Activated CD4-positive, alpha-beta T cell treated with anti-CD3 and anti-CD28 coated beads, Interleukin-2, amount 50 U/mL, for 1 hour (primary cell): ENCODE measurements around the gene TRAPPC10.

Source experiments
- DNase-seq: peaks from one replicate; pipeline ENCODE4 v3.0.0-alpha.2; 2020

TRAPPC10 gene

DNA sequence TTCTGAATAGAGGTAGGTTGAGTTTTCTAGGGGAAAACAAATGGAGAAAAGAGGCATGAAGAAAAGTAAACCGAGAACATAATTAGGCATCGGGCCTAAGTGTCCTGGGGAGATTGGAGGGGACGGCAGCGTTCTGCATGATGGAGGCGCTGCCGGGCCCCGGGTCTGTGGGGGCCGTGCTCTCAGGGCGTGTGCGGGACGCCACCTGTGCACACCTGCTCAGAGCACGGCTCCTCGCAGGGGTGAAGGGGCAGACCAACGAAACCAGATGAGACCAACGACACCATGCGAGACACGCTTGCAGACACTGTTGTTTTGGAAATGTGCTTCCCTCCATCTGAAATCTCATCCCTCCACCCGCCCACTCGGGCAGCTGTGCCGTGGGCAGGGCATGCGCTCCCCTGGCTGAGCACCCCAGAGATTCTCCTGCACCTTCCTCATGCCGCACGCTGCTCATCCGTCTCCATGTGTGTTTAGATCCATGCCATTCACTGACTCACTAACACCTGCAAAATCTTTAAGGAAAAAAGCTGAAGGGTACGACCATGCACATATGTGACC, 28.2 kb upstream of the TRAPPC10 start:
- no peak for DNase-seq

DNA sequence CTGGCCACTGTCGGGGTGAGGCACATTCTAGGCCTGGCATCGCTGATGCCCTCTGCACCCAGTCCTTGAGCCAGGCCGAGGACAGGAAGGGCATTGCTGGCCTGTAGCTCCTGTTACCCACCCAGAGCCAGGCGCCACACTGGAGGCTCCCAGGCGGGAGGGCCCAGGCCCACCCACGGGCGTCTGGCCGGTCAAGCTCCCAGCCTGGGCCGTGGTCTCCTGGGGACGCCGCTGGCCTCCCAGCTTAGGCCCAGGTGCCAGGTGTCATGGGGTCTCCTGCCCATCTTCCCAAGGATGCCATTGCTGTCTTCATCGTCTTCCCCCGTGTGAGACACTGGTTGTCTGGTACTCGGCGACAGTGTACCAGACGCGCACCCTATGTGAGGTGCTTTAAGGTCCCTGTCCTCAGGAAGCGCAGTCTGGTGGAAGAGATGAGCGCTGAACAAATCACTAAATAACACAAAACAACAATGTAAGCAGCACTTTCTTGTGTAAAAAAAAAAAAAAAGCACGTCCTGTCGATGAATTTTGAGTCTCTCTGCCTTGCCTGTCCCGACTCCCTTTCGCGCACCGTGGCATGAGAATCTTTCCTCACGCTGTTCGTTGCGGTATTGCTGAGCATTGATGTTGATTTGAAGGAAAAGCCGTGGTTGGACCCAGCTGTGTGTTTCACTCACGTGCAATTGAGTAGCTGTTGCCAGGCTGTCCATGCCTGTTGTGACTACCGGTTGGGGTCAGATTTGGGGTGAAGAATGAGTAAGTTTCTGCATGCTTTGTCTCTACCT, 27.0 kb upstream of the TRAPPC10 start:
- no peak for DNase-seq

DNA sequence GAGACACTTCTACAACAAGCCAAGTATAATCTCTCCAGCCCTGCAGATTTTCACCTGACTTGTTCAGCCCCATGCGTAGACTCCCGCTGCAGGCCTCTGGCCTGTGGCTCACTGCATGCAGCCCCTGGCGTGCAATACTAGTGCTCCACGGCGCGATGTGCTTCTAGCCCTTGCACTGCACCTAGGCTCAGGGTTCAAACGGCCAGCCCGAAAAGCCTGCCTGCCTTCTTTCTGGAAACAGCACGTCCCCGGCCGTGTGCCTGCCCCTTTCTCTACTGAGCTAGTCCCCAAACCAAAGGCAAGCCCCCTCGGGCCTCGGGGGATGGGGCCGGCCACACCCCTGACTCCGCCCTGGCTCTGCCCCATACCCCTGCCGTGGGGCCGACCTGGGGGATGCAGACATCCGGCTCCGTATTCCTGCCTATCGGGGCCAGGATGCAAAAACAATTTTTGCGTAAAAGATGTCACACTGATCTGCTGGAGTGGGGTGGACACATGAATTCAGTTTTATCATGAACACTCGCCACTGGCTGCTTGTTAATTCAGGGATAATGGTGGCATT, 26.3 kb upstream of the TRAPPC10 start:
- no peak for DNase-seq

DNA sequence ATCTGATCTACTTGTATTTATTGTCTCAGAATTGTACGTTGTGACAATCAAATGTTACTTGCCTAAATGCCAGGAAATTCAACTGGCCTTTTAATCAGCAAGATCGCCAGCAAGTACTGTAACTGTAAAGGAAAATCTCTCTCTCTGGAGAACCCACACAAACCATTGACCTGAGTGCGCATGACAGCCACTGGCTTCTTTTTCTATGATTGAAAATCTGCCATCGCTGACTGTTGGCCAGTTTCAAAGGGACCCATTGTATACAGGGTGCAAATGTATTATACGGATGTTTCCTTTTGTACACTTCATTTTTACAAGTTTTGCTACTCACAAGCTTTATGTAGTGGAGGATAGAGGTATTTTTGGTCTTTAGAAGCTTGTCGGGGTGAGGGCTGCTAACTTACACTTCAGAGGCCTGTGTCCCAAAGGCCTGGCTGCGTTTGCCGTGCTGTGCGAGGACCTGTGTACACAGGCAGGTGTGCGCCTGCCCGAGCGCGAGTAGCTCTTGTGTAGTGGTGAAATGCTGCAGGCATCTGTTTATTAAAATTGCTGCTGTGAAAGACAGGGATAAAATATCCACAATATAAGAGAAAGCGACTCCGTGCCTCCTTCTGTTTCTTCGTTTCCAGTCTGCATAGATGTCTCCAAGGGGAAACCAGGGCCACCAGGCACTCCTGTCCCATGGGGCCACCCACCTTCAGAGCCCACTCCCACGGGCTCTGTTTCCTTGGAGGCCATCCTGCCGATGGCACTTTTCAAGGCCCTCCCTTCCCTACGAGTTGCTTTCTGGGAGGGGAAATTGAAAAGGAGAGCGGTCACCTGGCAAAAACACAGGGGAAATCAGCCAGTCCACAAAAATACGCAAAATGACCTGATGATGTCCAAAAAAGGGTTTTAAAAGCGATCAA, 25.3 kb upstream of the TRAPPC10 start:
- DNase-seq: no peak

DNA sequence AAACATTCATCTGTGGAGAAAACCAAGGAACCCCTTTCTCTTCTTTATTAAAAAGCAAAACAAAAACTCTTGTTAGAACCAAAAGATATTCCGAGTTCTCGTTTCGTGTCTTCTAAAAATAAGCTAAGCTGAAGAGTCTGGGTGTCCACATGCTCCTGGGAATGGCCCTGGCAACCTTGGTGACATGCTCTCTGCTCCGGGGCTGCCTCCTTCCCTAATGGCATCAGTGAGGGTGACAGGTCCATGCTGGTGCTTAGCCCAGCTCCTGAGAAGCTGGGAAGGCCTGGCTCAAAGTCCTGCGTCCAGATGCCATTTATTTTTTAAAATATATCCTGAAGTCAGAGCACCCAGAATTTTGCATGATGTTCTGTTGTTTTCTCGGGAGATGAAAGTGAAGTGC, 24.6 kb upstream of the TRAPPC10 start:
- no peak for DNase-seq

DNA sequence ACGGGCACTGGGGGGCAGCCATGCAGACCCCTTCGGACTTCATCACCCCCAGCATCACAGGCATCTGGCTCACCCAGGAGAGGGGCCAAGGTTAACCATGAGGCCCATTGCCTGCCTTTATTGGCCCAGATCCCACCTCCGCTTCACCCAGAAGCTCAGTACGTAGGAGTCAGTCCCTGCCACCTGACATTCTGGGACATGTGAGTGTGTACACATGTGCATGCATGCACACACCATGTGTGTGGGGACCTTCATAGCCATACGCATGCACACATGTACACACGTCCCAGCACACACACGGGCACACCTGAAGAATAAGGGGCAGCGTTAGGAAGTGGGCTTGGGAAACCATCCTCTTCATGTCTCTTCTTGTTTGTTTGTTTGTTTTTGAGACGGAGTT, 24.1 kb upstream of the TRAPPC10 start:
- no peak for DNase-seq

DNA sequence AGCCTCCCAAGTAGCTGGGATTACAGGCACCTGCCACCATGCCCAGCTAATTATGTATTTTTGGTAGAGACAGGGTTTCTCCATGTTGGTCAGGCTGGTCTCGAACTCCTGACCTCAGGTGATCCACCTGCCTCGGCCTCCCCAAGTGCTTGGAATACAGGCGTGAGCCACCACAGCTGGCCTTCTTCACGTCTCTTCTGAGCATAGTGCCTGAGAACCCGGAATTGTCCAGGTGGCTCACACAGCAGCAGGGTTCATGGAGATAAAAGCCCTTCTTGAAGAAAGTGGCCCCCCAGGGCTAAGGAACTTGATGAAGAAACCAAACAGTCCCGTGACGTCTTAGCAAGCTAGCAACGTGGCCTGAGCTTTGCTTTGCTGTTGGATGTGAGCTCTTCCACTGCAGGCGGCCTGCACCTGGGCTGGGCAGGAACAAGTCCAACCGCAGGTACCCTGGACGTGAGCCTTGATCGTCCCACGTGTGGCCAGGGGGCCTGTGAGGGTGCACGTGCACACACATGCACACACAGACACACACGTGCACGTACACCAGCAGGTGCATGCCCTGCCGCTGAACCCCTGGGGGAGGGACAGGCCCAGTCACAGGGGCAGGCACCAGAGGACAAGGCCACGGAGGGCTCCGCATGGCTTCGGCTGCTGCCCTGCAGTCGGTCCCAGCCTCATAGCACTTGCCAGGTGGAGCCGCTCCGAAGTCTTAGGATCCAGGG, 23.4 kb upstream of the TRAPPC10 start:
- no peak for DNase-seq

DNA sequence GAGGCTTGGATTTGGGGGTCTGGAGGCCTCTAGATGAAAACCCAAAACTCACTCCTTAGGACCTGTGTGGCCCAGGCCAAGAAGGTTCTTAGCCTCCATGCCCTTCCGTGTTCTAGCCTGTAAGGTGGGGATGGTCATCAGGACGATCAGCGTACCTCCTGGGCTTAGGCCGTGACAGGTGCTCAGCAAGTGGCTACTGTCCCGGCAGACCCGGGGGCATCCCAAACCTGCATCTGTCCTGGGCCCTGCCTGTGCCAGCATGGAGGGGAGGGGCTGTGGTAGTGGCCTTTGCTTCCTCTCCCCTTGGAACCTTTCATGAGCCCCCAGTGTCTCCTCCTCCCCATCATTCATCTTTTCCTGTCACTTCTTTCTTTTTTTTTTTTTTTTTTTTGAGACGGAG, 22.7 kb upstream of the TRAPPC10 start:
- DNase-seq: no peak

DNA sequence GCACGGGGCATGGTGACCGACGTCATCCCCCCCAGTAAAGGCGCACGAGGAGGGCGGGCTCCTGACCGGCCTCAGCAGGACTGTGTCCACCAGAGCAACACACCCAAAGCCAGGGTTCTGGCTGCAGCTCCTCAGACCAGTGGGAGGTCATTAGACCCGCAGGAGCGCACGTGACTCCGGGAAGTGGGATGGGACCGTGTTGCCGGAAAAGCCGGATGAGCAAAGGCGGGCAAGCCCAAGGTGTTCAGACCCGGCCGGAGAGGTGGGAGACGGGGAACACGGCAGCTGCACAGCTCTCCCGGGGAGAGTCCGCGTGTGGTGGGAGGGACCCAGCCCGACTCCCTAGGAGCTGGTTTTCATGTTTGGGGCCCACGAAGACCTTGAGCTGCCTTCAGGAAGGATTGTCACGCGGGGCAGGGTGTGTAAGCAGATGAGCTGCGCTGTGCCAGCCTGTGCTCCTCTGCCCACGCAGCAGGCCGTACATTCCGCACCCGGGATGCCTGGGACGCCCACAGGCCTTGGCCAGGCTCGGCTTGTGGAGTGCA, 20.6 kb upstream of the TRAPPC10 start:
- no peak for DNase-seq

DNA sequence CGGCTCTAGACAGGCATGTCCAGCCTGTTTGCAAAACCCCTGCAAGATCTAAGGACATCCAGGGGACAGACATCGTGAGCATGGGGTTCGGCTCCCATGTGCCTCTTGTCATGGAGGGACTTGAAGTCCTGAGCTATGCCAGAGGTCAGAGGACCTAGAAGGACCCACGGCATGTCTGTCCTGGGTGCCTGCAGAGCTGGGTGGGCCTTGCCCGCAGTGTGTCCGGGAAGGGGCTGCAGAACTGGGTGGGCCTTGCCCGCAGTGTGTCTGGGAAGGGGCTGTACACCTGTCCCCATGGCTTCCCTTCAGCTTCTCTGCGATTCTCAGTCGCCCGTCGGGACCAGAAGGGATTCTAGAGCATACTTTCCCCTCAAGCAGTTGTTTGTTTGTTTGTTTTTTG, 20.0 kb upstream of the TRAPPC10 start:
- no peak for DNase-seq

DNA sequence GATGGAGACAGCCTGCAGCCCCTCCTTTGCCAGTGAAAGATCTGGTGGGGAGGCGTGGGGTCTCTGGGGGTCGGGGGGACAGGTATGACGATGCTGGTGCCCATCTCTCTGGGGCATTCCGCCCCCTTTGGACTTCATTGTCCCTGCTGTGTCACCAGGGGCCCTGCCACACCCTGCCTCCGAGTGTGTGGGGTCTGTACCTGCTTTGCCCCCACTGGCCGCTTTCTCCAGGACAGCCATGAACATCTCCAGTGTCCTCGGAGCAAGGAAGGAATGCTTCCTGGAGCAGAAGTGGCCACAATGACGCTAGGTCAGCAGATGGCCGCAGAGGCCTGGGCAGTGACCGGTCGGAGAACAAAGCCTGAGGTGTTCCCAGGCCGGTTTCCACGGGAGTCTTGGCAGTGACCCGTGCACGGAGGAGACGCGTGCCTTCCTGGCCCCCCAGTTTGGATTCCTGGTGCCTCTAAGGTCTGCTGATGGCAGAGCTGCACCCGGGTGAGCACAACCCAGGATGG, 18.6 kb upstream of the TRAPPC10 start:
- DNase-seq: no peak

DNA sequence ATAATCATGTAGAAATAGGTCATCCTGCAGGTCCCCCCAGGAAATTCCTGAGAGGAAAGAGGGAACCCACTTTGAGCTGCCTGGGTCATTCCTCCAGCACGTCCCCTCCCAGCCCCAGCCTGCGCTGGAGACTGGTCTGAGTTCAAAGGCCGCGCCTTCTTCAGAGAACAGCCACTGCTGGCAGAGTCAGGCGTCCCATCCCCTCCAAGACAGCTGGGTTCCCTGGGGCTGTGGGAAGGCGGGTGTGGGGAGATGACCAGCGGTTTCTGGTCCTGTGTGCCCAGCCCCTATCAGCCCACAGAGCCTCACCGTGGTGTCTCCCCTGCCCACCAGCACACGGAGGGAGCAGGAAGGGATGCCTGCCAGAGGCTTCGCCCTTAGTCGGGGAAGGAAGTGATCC, 18.0 kb upstream of the TRAPPC10 start:
- no peak for DNase-seq

DNA sequence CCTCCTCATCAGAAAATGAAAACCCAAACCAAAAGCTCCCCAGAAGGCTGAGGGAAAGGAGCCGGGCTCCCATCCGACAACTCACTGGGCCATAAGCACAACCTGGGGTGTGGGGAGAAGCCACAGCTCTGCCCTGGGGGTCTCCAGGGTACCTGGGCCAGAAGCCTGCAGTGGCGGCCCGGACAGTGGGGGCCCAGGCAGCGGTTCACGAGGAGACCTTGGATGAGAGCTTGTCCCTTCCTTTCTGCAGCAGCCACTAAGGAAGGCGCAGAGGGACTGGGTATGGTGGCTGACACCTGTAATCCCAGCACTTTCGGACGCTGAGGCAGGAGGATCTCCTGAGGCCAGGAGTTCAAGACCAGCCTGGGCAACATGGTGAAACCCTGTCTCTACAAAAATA, 17.5 kb upstream of the TRAPPC10 start:
- DNase-seq: no peak

DNA sequence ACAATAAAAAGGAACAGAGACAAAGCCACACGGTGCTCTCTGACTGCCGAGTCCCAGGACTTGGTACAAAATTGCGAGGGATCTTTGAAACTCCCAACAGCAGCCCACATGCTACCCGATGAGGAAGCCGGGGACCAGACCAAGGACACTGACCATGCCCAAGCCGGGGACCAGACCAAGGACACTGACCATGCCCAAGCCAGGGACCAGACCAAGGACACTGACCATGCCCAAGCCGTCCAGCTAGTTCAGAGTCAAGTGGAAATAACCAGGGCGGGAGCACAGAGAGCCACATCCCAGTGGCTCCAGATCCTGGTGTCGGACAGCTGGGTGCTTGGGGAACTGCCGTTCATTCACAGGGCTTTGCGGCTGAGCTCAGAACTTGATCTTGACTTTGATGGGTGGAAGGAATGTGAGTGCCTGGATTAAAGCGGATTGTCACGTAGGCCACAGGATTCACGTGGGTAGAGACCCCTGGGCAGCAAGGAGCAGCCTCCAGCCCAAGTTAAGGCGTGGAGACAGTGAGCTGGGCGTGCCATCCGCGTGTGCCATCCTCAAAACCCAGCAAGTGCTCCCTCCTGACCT, 16.5 kb upstream of the TRAPPC10 start:
- DNase-seq: no peak

DNA sequence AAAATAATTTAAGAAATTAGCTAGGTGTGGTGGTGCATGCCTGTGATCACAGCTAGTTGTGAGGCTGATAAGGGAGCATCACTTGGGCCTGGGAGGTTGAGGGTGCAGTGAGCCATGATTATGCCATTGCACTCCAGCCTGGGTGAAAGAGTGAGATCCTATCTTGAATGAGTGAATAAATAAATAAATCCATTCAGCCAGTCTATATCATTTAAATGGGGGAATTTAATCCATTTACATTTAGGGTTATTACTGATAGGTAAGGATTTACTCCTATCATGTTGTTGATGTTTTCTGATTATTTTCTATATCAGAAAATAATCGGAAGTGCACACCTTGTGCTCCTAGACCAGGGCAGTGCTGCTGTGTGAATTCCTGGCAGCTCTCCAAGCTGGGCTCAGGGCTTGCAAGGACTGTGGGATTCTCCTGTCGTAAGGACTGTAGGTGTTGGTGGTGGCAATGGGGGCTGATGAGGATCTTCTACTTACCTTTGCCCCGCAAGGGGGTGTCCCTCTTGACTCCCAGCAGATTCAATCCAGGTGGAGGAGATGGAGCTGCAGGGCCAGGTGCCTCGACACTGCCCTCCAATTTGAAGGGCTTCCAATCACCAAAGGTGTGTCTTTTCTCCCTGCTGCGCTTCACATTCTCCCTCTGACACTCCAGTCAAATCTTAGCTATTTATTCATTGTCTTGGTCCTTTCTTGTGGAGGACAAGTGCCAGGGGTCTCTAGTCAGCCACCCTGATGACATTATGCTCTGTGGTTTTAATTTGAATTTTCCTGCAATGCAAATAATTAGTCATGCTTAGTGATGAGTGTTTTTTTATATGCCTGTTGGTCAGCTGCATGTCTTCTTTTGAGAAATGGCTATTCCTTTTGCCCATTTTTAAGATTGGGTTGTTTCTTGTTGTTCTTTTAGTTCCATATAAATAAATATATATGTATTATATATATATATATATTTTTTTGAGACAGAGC, 14.1 kb upstream of the TRAPPC10 start:
- DNase-seq: no peak

DNA sequence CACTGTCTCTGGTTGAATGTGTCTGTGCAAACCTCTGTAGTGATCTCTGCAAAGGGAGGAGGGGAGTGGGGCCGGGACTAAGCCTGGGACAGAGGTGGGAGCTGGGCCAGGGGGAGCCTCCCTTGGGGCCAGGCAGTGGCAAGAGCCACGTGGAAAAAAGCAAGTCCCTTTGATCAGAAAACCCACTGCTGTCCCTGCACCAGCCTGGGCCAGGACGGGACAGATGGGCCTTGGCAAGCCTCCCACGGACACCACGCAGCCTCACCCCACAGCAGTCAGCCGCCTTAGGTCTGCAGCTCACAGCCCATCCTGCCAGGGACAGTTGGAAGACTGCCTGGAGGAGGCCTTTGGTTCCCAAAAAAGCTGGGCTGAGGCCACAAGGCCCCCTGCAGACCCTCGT, 11.7 kb upstream of the TRAPPC10 start:
- DNase-seq: no peak

DNA sequence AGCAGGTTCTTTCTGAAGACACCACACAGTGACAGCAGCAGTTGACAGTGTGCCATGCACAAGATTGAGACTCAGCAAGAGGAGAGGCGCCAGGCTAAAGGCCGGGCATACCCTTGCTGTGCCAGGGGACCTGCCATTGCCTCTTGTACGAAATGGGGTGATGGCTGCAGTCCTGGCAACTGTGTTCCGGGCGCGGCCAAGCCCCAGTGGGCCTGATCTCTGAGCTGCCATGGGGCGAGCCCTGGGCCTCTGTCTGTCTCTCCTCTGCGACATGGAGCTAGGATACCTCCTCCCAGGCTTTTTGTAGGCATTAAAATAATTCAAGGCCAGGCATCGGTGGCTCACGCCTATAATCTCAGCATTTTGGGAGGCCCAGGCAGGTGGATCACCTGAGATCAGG, 9.6 kb upstream of the TRAPPC10 start:
- DNase-seq: no peak

DNA sequence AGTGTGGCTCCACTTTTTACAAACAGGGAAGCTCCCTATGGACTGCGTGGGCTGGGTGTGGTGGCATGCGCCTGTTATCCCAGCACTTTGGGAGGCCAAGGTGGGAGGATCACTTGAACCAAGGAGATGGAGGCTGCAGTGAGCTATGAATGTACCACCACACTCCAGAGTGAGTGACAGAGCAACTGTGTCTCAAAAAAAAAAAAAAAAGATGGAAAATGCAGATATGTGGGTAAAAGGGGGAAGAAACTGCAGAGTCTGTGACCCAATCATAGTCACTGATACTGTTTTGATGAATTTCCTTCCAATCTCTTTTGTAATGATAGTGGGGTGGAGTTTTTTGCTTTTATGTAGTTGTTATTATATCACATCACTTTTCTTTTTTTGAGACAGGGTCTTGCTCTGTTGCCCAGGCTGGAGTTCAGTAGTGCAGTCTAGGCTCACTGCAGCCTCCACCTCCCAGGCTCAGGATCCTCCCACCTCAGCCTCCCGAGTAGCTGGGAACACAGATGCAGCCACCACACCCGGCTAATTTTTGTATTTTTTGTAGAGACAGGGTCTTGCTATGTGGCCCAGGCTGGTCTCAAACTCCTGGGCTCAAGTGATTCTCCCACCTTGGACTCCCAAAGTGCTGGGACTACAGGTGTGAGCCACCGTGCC, 8.7 kb upstream of the TRAPPC10 start:
- no peak for DNase-seq

DNA sequence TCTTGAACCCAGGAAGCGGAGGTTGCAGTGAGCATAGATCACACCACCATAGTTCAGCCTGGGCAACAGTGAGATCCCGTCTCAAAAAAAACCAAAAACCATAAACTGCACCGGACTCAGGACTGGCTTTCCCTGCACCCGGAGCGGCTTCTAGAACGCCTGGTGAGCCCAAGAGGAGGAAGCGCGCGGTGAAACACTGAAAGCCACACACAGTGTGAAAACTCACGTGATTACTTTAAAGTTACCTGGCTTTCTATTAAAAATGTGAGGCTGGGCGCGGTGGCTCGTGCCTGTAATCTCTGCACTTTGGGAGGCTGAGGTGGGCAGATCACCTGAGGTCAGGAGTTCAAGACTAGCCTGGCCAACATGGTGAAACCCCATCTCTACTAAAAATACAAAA, 7.0 kb upstream of the TRAPPC10 start:
- DNase-seq: no peak

DNA sequence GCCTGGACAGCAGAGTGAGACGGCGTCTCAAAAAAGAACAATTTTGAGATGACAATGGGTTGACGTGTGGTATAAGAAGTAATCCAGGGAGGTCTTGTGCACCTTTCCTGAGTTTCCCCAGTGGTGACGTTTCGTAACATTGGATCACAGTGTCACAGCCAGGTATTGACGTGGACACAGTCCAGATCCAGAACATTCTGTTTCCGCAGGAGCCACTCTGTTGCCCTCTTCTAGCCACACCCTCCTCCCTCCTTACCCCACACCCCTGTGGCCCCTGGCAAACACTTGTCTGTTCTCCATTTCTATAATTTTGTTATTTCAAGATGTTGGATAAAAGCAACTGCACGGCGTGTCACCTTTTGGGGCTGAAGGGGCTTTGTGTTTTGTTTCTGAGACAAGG, 6.5 kb upstream of the TRAPPC10 start:
- no peak for DNase-seq
